NCI-H2081 treated with DMSO at 0.1 percent for 48 hours (cell line): ENCODE data around the gene SPDYE8.
"Not testable (repeated sequence)": the region's sequence is repeated elsewhere in the genome, so short reads cannot be mapped to it uniquely, and the experiment has no call there.

Experiments used
- DNase-seq: peaks from one replicate; lab custom pipeline; 2025; lab: John Stamatoyannopoulos, UW

The SPDYE8 gene

GRCh38 chr7:73029666-73030065, at the start of gene SPDYE8:
SPDYE8 (minus strand) TSS chr7:73029766; CDS start chr7:73027966, 1,800 bp downstream.
- not testable (repeated sequence) for DNase-seq

GRCh38 chr7:73057811-73058210, 28.2 kb upstream of the SPDYE8 start, which contains the start of gene SPDYE11:
SPDYE11 (minus strand) TSS chr7:73057911; CDS start chr7:73056111, 1,800 bp downstream.
- DNase-seq: not testable (repeated sequence)

- not testable (repeated sequence) for DNase-seq
Observed at GRCh38 chr7:73006491-73006890, 23.1 kb downstream of the SPDYE8 start.

- not testable (repeated sequence) for DNase-seq
Observed at GRCh38 chr7:73005693-73006447, 23.7 kb downstream of the SPDYE8 start.

- DNase-seq: not testable (repeated sequence)
Observed at GRCh38 chr7:73005356-73005692, 24.2 kb downstream of the SPDYE8 start.

GRCh38 chr7:72997887-72998468, 31.6 kb downstream of the SPDYE8 start:
- not testable (repeated sequence) for DNase-seq

- not testable (repeated sequence) for DNase-seq
Observed at GRCh38 chr7:72997447-72997846, 32.1 kb downstream of the SPDYE8 start.

GRCh38 chr7:72995484-72995883, 34.1 kb downstream of the SPDYE8 start:
- DNase-seq: not testable (repeated sequence)

GRCh38 chr7:72990146-72990913, 39.2 kb downstream of the SPDYE8 start:
- DNase-seq: not testable (repeated sequence)

- DNase-seq: not testable (repeated sequence)
Observed at GRCh38 chr7:72982084-72982483, 47.5 kb downstream of the SPDYE8 start.

GRCh38 chr7:72980382-72980781, 49.2 kb downstream of the SPDYE8 start:
- not testable (repeated sequence) for DNase-seq

GRCh38 chr7:72976434-72976833, 53.1 kb downstream of the SPDYE8 start:
- not testable (repeated sequence) for DNase-seq

- DNase-seq: not testable (repeated sequence)
Observed at GRCh38 chr7:72975656-72976286, 53.8 kb downstream of the SPDYE8 start.

GRCh38 chr7:72974781-72975180, 54.8 kb downstream of the SPDYE8 start:
- DNase-seq: not testable (repeated sequence)

GRCh38 chr7:72971505-72971904, 58.1 kb downstream of the SPDYE8 start:
- not testable (repeated sequence) for DNase-seq
